Measurements from ENCODE around the gene PRRT1.
A peak's percentile ranks its signal among the peaks of the same experiment; 100 is the strongest.

Gene PRRT1

DNA sequence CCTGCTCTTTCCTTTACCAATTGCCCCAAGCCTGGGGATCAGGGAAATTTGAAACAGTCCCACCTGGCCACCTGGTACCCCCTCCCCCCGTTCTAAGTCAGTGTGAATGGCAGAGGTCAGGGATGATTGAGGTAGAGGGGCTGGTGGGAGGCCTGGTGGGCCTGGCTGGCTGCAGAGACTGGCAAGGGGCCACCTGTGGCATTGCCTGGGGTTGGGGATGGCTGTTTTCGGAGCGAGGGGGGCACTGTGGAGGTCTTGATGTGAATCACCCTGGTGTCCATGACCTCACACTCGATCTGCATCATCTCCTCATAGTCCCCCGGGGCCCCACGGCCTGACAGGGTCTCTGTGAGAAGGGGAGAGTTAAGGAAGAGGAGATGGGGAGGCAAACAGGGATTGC is 36.1 kb downstream of the PRRT1 start:
- peaks cover 33 to 36% of the 10 kb centered on the region in 2 donors for H3K36me3 ChIP-seq (ENCODE audit: control insufficient read depth in 2 of 2, insufficient read depth in 2 of 2, low read length in 2 of 2)
- H3K9me3 ChIP-seq (ENCODE audit: control insufficient read depth in 2 of 2, low read length in 2 of 2) = no peaks in the 10 kb centered on the region
- no peak overlapping the region for H3K9ac ChIP-seq (ENCODE audit: low read length in 2 of 2)
- H3K27me3 ChIP-seq (ENCODE audit: control insufficient read depth in 1 of 2, insufficient read depth in 2 of 2, low read length in 2 of 2) = no peaks in the 10 kb centered on the region
- H3K4me3 ChIP-seq (ENCODE audit: low read length in 2 of 2) = no peak overlapping the region
- H3K4me1 ChIP-seq (ENCODE audit: control insufficient read depth, insufficient read depth, low read length) = peaks cover 34% of the 10 kb centered on the region
- peak overlapping the region; percentile 41 for H3K27ac ChIP-seq (ENCODE audit: low read length)

DNA sequence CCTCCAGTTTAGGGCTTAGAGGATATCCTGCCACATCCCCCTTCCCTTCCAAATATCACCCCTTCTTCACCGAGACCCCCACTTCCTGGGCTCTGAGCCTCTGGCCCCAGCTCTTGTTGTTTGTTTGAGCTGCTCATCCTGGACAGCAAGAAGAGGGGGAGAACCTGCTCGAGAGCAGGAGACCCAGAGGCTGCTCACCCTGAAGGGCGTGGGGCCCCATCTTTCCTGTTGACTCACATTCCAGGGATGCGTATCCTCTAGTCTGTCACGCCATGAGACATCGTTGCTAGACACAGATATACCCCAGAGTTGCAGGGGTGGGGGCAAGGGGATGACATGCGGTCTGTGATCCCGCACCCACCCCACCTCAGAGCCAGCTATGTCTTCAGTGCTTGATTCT is 36.9 kb downstream of the PRRT1 start:
- peaks cover 43% of the 10 kb centered on the region for H3K4me1 ChIP-seq (ENCODE audit: control insufficient read depth, insufficient read depth, low read length)

DNA sequence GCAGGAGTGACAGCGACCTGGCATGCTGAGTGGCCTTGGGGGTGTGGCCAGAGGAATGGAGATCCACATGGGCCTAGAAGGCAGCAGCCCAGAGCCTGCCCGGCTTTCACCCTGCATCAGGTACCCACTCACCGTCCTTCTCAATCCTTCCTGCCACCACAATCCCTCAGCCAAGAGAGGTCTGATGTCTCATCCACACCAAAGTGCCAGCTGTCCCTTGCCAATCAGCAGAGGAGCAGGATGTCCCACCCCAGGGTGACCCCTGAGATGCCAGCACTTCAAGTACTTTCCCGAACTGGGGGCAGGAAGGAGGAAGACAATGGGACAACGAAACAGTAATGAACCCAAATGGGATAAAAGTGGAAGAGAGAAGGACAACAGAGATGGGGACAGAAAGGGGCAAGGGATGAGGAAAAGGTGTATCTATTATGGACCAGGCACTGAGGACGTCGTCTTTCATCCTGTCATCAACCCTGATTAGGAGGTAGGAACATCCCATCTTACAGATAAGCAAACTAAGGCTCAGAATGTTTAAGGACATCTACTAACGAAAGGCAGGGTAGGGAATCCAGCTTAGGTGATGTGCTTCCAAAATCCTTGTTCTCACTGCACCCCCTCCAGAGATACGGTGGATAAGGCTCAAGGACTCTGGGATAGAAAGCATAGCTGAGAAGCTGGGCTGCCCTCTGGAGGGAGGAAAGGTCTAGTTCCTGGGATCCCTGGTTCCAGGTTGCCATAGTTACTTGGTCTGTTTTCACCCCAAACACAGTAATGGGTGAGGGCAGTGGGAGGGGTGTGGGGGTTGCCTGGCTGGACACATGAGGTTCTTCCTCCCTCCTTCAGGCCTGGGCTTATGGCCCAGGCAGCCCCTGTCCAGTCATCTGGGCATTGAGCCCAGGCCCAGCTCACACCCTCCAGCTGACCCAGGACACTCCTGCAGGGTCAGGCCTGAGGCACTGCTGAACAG is 38.1 kb downstream of the PRRT1 start:
- Histone ChIP-seq H3K27ac (ENCODE audit: low read length) (peak overlapping the region; percentile 61), H3K36me3 (ENCODE audit: control insufficient read depth in 2 of 2, insufficient read depth in 2 of 2, low read length in 2 of 2) (peaks cover 22 to 30% of the 10 kb centered on the region in 2 donors), H3K4me3 (ENCODE audit: low read length in 2 of 2) (no peak overlapping the region), H3K27me3 (ENCODE audit: control insufficient read depth in 1 of 2, insufficient read depth in 2 of 2, low read length in 2 of 2) (no peaks in the 10 kb centered on the region), H3K9me3 (ENCODE audit: control insufficient read depth in 2 of 2, low read length in 2 of 2) (no peaks in the 10 kb centered on the region), H3K4me1 (ENCODE audit: control insufficient read depth, insufficient read depth, low read length) (peaks cover 43% of the 10 kb centered on the region), H3K9ac (ENCODE audit: low read length in 2 of 2) (peak overlapping the region in 1 of 2 donors; percentile 2)

More for the DNA sequence above, 36.9 kb downstream of the PRRT1 start:
- Histone ChIP-seq H3K36me3 (ENCODE audit: control insufficient read depth in 2 of 2, insufficient read depth in 2 of 2, low read length in 2 of 2) (peaks cover 30 to 33% of the 10 kb centered on the region in 2 donors), H3K9ac (ENCODE audit: low read length in 2 of 2) (no peak overlapping the region), H3K27ac (ENCODE audit: low read length) (no peak overlapping the region), H3K4me3 (ENCODE audit: low read length in 2 of 2) (no peak overlapping the region), H3K27me3 (ENCODE audit: control insufficient read depth in 1 of 2, insufficient read depth in 2 of 2, low read length in 2 of 2) (no peaks in the 10 kb centered on the region), H3K9me3 (ENCODE audit: control insufficient read depth in 2 of 2, low read length in 2 of 2) (no peaks in the 10 kb centered on the region)

DNA sequence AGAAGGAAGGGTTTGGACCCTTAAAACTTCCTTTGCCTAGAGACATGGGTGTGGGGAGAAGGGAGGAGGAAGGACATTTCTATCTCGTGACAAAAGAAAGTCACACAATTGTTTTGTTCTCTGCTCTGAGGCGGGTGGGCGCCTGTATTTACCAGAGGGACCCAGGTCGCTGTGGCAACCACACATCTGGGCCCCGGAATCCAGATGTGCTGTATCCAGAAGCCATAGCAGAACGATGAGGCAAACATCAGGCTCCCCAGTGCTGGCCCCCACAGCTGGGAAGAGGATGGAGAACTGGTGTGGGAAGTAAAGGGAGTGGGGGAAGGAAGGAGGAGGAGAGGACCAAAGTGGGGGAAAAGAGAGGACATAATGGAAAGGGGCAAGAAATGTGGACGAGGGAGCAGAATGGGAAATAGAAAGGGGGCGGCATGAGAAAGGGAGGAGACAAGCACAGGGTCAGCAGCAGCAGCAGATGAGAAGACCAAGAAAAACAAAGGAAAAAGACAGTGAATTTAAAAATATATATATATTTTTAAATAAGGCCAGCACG is 39.2 kb downstream of the PRRT1 start:
- Histone ChIP-seq H3K27ac (ENCODE audit: low read length) (peak overlapping the region; percentile 77), H3K4me3 (ENCODE audit: low read length in 2 of 2) (no peak overlapping the region), H3K27me3 (ENCODE audit: control insufficient read depth in 1 of 2, insufficient read depth in 2 of 2, low read length in 2 of 2) (no peaks in the 10 kb centered on the region), H3K9me3 (ENCODE audit: control insufficient read depth in 2 of 2, low read length in 2 of 2) (no peaks in the 10 kb centered on the region), H3K4me1 (ENCODE audit: control insufficient read depth, insufficient read depth, low read length) (peaks cover 51% of the 10 kb centered on the region), H3K36me3 (ENCODE audit: control insufficient read depth in 2 of 2, insufficient read depth in 2 of 2, low read length in 2 of 2) (peaks cover 16 to 21% of the 10 kb centered on the region in 2 donors), H3K9ac (ENCODE audit: low read length in 2 of 2) (peak overlapping the region in 1 of 2 donors; percentile 23)

DNA sequence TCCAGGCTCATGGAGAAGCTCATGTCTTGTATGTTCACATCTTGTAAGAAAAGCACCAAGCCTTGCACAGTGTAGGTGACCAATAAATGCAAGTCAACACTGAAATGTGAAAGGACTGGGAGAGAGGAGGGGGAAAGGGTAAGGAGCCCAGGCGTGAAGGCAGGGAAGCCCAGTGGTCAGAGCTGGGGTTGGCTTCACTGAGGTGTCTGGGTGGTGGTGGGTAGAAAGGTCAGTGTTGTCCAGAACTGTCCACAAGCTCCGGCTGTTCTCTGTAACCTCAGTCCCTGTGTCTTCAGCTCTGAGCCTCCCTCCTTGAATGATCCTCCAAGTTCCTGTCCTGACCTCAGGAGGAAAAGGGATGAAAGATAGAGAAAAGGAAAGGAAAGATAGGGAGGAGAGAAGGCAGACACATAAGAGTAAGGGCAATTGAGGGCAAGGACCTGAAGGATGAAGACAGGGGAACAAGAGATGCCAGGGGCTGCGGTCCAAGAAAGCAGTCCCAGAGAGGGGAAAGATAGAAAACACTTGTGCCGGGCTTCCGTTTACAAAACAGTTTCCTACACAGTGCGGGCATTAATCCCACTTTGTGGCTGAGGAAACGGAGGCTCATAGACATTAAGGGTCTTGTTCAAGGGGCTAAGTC is 40.2 kb downstream of the PRRT1 start:
- H3K4me1 ChIP-seq (ENCODE audit: control insufficient read depth, insufficient read depth, low read length) = peaks cover 61% of the 10 kb centered on the region
- H3K4me3 ChIP-seq (ENCODE audit: low read length in 2 of 2) = peak overlapping the region in 1 of 2 donors; percentile 55
- peak overlapping the region; percentile 77 for H3K27ac ChIP-seq (ENCODE audit: low read length)
- H3K9me3 ChIP-seq (ENCODE audit: control insufficient read depth in 2 of 2, low read length in 2 of 2) = no peaks in the 10 kb centered on the region
- H3K27me3 ChIP-seq (ENCODE audit: control insufficient read depth in 1 of 2, insufficient read depth in 2 of 2, low read length in 2 of 2) = no peaks in the 10 kb centered on the region
- H3K36me3 ChIP-seq (ENCODE audit: control insufficient read depth in 2 of 2, insufficient read depth in 2 of 2, low read length in 2 of 2) = peaks cover 12% of the 10 kb centered on the region in 2 donors
- H3K9ac ChIP-seq (ENCODE audit: low read length in 2 of 2) = peak overlapping the region; percentile 14 to 23

DNA sequence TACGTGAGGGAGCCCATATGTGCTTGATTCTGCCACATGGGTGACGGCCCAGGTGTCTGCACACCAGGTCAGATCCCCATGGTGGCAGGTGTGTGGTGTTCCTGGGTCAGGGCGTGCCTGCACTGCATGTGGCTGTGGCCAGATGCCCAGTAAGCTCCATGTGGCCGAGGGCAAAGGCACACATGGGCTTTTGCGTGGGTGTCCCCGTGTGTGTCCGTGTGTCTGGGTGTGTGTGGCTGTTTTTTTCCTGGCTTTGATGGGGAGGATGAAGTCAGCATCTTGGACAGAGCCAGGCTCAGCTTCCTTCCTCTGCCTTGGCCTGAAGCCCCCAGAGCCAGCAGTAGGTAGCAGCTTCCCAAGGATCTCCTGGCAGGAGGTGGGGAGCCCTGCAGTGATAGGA is 41.1 kb downstream of the PRRT1 start:
- Histone ChIP-seq H3K4me1 (ENCODE audit: control insufficient read depth, insufficient read depth, low read length) (peaks cover 63% of the 10 kb centered on the region), H3K4me3 (ENCODE audit: low read length in 2 of 2) (peak overlapping the region; percentile 37 to 55), H3K27me3 (ENCODE audit: control insufficient read depth in 1 of 2, insufficient read depth in 2 of 2, low read length in 2 of 2) (no peaks in the 10 kb centered on the region), H3K36me3 (ENCODE audit: control insufficient read depth in 2 of 2, insufficient read depth in 2 of 2, low read length in 2 of 2) (peaks cover 3% of the 10 kb centered on the region in 2 donors), H3K27ac (ENCODE audit: low read length) (peak overlapping the region; percentile 77), H3K9me3 (ENCODE audit: control insufficient read depth in 2 of 2, low read length in 2 of 2) (no peaks in the 10 kb centered on the region), H3K9ac (ENCODE audit: low read length in 2 of 2) (peak overlapping the region; percentile 30 to 62)

DNA sequence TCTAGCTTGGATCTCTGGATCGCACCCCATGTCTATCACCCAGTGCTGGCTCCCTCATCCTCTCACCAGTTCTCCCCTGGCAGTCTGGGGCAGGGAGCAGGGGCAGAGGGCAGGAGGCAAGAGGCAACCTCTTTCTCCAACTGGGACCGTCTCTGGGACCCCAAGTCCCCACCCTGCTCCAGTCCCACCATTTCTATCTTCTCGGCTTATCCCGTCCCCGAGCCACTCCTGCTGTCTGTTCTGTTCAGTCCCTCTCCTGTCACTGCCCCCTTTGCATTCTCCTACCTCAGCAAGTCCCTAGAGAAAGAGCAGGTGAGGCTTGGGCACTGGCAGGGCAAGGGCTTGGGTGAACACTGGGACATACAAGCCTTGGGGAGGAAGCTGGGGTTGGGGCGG is 42.0 kb downstream of the PRRT1 start:
- Histone ChIP-seq H3K4me1 (ENCODE audit: control insufficient read depth, insufficient read depth, low read length) (peaks cover 66% of the 10 kb centered on the region), H3K36me3 (ENCODE audit: control insufficient read depth in 2 of 2, insufficient read depth in 2 of 2, low read length in 2 of 2) (no peaks in the 10 kb centered on the region), H3K4me3 (ENCODE audit: low read length in 2 of 2) (peak overlapping the region in 1 of 2 donors; percentile 63), H3K27ac (ENCODE audit: low read length) (peak overlapping the region; percentile 77), H3K9me3 (ENCODE audit: control insufficient read depth in 2 of 2, low read length in 2 of 2) (no peaks in the 10 kb centered on the region), H3K27me3 (ENCODE audit: control insufficient read depth in 1 of 2, insufficient read depth in 2 of 2, low read length in 2 of 2) (peaks cover 0 to 2% of the 10 kb centered on the region in 2 donors), H3K9ac (ENCODE audit: low read length in 2 of 2) (peak overlapping the region in 1 of 2 donors; percentile 47)

DNA sequence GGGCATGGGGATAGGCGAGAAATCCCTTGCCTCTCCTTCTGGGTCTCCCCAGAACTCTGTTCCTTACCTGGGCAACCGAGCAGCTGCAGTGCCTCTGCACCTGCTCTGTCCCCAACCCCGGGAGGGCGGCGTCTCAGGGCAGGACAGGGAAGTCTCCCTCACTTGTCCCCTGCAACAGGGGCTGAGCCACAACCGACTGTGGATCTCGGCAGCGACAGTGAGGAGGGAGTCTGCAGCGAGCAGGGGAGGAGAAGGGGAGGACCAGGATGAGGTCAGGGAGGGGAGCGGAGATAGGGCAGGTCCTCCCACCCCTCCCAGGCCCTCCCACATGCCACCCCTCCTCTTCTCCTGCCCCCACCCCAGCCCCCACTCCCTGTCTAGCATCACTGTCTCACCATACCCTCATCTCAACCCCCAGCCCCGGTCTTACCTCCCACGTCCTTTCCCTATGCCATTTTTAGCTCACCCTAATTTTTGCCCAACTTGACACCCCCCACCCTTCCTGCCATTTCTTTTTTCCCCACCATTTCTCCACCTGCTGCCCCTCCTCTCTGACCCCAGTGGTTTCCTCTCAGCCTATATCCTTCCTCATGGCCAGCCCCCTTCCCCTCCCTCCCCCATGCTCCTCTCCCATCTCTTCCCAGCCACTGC is 42.5 kb downstream of the PRRT1 start, which contains the start of gene TNXB:
TNXB (minus strand) TSS at position 225 of the 651 bp plus-strand sequence. CDS start 11,140 bp downstream, outside the sequence.
- H3K27ac ChIP-seq (ENCODE audit: low read length) = peak within 1 kb of the TSS; percentile 77
- H3K4me3 ChIP-seq (ENCODE audit: low read length in 2 of 2) = peak within 1 kb of the TSS; percentile 49 to 74
- peaks cover 0 to 2% of the 10 kb centered on the region in 2 donors for H3K27me3 ChIP-seq (ENCODE audit: control insufficient read depth in 1 of 2, insufficient read depth in 2 of 2, low read length in 2 of 2)
- peak within 1 kb of the TSS; percentile 49 to 72 for H3K9ac ChIP-seq (ENCODE audit: low read length in 2 of 2)
- H3K9me3 ChIP-seq (ENCODE audit: control insufficient read depth in 2 of 2, low read length in 2 of 2) = no peaks in the 10 kb centered on the region
- H3K4me1 ChIP-seq (ENCODE audit: control insufficient read depth, insufficient read depth, low read length) = peaks cover 65% of the 10 kb centered on the region
- no peaks in the 10 kb centered on the region for H3K36me3 ChIP-seq (ENCODE audit: control insufficient read depth in 2 of 2, insufficient read depth in 2 of 2, low read length in 2 of 2)

DNA sequence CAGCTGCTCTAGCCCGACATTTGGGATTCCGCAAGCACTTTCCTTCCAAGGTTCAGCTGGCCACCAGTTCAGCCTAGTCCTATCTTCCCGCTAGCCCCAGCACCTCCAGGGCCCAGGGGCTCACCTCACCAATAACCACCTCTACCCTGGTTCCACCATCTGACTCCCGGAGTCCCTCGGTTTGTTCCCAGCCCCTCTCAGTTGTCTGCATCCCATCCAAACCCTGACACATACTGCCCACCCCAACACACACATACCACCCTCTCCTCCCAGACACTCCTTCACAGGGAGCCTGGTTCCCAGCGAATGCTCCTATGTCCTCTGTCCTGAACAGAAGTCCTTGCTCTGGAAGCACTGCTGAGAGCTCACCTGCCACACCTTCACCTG is 43.0 kb downstream of the PRRT1 start:
- peak overlapping the region; percentile 49 to 72 for H3K9ac ChIP-seq (ENCODE audit: low read length in 2 of 2)
- peaks cover 61% of the 10 kb centered on the region for H3K4me1 ChIP-seq (ENCODE audit: control insufficient read depth, insufficient read depth, low read length)
- peak overlapping the region; percentile 77 for H3K27ac ChIP-seq (ENCODE audit: low read length)
- no peaks in the 10 kb centered on the region for H3K36me3 ChIP-seq (ENCODE audit: control insufficient read depth in 2 of 2, insufficient read depth in 2 of 2, low read length in 2 of 2)
- no peaks in the 10 kb centered on the region for H3K9me3 ChIP-seq (ENCODE audit: control insufficient read depth in 2 of 2, low read length in 2 of 2)
- peaks cover 0 to 2% of the 10 kb centered on the region in 2 donors for H3K27me3 ChIP-seq (ENCODE audit: control insufficient read depth in 1 of 2, insufficient read depth in 2 of 2, low read length in 2 of 2)
- H3K4me3 ChIP-seq (ENCODE audit: low read length in 2 of 2) = peak overlapping the region; percentile 49 to 74

DNA sequence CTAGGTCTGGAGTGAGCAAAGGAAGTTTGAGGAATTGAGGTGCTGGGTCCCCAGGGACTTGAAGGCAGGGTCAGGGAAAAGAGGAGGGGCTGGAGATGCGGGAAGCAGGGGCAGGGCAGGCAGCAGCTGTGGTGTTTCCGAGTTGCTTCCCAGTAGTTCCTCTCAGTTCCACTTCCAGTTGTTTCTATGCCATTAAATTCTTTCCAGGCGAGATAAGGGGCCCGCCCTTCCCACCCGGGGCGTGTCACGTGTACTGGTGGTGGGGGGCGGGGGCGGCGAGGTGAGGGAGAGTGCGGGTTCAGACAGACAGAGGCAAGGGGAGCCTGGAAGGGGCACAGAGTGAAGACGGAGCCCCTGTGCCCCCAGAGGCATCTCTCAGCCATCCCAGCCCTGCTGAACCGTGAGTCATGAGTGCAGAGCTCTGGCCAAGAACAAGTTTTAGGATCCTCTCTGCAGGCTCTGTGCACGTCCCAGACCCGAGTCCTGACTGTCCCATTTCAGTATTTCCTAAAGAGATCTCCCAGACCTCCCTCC is 43.6 kb downstream of the PRRT1 start:
- Histone ChIP-seq H3K27ac (ENCODE audit: low read length) (peak overlapping the region; percentile 77), H3K4me3 (ENCODE audit: low read length in 2 of 2) (peak overlapping the region; percentile 58 to 74), H3K4me1 (ENCODE audit: control insufficient read depth, insufficient read depth, low read length) (peaks cover 55% of the 10 kb centered on the region), H3K27me3 (ENCODE audit: control insufficient read depth in 1 of 2, insufficient read depth in 2 of 2, low read length in 2 of 2) (peaks cover 0 to 2% of the 10 kb centered on the region in 2 donors), H3K9me3 (ENCODE audit: control insufficient read depth in 2 of 2, low read length in 2 of 2) (no peaks in the 10 kb centered on the region), H3K9ac (ENCODE audit: low read length in 2 of 2) (peak overlapping the region; percentile 49 to 72), H3K36me3 (ENCODE audit: control insufficient read depth in 2 of 2, insufficient read depth in 2 of 2, low read length in 2 of 2) (no peaks in the 10 kb centered on the region)

Measured in stomach smooth muscle (tissue), 2 donors.